ENCODE results near the gene FAM163A.

DNA sequence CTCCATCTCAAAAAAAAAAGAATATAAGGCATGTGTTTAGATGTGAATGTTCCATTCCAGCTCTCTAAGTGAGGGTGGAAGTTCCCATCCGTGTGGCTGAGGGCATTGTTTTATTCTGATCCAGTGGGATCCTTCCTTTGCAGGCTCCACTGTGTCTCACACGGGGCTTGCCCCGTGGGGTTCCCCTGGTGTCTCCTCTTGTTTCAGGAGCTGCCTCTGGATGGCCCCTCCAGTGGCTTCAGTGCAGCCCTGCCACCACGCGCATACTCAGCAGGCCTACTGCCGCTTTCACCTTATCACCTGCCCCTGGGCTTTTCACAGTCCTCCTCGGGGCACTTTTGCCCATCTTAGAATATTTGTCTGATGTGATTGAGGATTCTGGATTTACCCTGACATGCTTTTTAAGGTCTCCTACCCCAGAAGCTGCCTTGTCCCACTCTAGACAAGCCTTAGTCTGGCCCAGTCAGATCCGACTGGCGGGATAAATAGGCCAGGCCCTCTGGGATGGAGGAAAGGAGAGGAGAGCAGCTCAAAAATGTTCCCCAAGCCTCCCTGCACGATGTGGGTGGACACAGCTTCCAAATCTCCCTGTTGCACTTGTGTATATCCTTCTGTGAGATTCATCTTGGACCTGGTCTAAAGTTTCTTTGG lies 55.2 kb downstream of the FAM163A start:
- TF ChIP-seq CTCF (IDR thresholded peaks at IDR 0.05) (no peak), EP300 (IDR thresholded peaks at IDR 0.05) (no peak)
